ENCODE measurements around the gene RNF11. TPM values are rescaled to one million over a fixed set of nuclear protein-coding genes. Genes with fewer than 3 reads are reported as not detected.

RNF11 gene
- total RNA-seq, 1 experiment from 2014 or later: 55.8 TPM

DNA sequence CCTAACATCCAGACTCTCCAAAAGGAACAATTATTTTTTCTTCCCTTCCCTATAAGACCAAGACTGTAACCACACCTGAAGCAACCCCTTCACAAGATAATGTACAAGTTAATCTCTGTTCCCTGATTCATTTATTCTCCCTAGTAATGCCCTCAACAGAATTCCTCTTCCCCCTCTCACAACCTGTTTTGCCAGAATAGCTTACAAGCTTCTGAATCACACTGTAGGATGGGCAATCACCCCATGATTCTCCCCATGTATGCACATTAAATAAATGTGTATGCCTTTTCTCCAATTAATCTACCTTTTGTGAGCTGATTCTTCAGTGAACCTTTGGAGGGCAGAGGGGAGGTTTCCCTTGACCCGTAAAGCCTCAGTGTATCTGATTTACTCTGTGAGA lies 20.9 kb upstream of the RNF11 start:
- no peaks in the 10 kb centered on the region for H4K20me1 ChIP-seq (ENCODE audit: control insufficient read depth, insufficient read depth, insufficient read length)
- Mint-ChIP-seq H3K27me3 (ENCODE audit: low read depth) (no peaks in the 10 kb centered on the region; the same call in 1 of the 2 replicates), H3K9me3 (no peaks in the 10 kb centered on the region), H3K36me3 (ENCODE audit: insufficient read depth in 1 of 3, low read depth in 3 of 3) (no peaks in the 10 kb centered on the region), H3K4me3 (no peak overlapping the region), H3K27ac (no peak overlapping the region; a peak in 1 of 7 replicates), H3K4me1 (peaks cover 0 to 1% of the 10 kb centered on the region in 2 experiments; a peak in 1 of 4 replicates)
- H3K18ac ChIP-seq (ENCODE audit: insufficient read length, low read depth, low read length): no peak overlapping the region
- no peak overlapping the region for H3K4ac ChIP-seq (ENCODE audit: low read depth, low read length)
- no peak overlapping the region for H4K5ac ChIP-seq (ENCODE audit: insufficient read length, low read depth, low read length)
- no peak overlapping the region for H3K56ac ChIP-seq (ENCODE audit: insufficient read length, low read depth, low read length)
- no peaks in the 10 kb centered on the region for H3K79me1 ChIP-seq (ENCODE audit: insufficient read depth, low read depth, low read length, poor library complexity, severe bottlenecking)
- H2BK15ac ChIP-seq (ENCODE audit: low read depth, low read length): no peak overlapping the region
- no peak overlapping the region for H3K4me2 ChIP-seq (ENCODE audit: insufficient read depth, insufficient read length, low read length)
- H4K8ac ChIP-seq (replicated peaks; ENCODE audit: insufficient read length, low read depth, low read length): no peak overlapping the region
- no peak overlapping the region for H3T11ph ChIP-seq (ENCODE audit: low read length)
- H2AFZ ChIP-seq (ENCODE audit: low read length): no peak overlapping the region
- no peak overlapping the region for H3K23ac ChIP-seq (ENCODE audit: insufficient read length, low read depth, low read length)
- H3K9ac ChIP-seq (ENCODE audit: extremely low read depth, insufficient read length, low read length): no peak overlapping the region
- H2BK12ac ChIP-seq (ENCODE audit: insufficient read length, low read depth, low read length): no peak overlapping the region
- no peak overlapping the region for H3K27ac ChIP-seq (ENCODE audit: insufficient read length, low read depth, low read length)
- WGBS (ENCODE audit: extremely low coverage, insufficient read length, low lambda C conversion rate): no CpG with 5 or more reads among the region's 1 CpG
- no peak overlapping the region for H4K91ac ChIP-seq (ENCODE audit: insufficient read length, low read depth, low read length)
- no peaks in the 10 kb centered on the region for H3K9me3 ChIP-seq (ENCODE audit: control insufficient read depth, low read depth, low read length)
- H2AK5ac ChIP-seq (ENCODE audit: insufficient read length, low read length): no peak overlapping the region
- H3K14ac ChIP-seq (ENCODE audit: insufficient read depth, low read length): no peak overlapping the region
- no peak overlapping the region for H2BK5ac ChIP-seq (ENCODE audit: insufficient read length, low read length)
- no peaks in the 10 kb centered on the region for H3K23me2 ChIP-seq (ENCODE audit: insufficient read length, low read depth, low read length, poor library complexity, severe bottlenecking)
- H3K79me2 ChIP-seq (ENCODE audit: insufficient read depth, low read length): no peaks in the 10 kb centered on the region
- DNase-seq: no peak
- TF ChIP-seq, protein P1, sequence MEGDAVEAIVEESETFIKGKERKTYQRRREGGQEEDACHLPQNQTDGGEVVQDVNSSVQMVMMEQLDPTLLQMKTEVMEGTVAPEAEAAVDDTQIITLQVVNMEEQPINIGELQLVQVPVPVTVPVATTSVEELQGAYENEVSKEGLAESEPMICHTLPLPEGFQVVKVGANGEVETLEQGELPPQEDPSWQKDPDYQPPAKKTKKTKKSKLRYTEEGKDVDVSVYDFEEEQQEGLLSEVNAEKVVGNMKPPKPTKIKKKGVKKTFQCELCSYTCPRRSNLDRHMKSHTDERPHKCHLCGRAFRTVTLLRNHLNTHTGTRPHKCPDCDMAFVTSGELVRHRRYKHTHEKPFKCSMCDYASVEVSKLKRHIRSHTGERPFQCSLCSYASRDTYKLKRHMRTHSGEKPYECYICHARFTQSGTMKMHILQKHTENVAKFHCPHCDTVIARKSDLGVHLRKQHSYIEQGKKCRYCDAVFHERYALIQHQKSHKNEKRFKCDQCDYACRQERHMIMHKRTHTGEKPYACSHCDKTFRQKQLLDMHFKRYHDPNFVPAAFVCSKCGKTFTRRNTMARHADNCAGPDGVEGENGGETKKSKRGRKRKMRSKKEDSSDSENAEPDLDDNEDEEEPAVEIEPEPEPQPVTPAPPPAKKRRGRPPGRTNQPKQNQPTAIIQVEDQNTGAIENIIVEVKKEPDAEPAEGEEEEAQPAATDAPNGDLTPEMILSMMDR (conservative IDR thresholded peaks at IDR 0.05): no peak
- H2BK20ac ChIP-seq (ENCODE audit: low read depth, low read length, poor library complexity, severe bottlenecking): no peak overlapping the region
- H3K4me1 ChIP-seq (ENCODE audit: insufficient read depth, low read length): no peaks in the 10 kb centered on the region
- no peak overlapping the region for H2BK120ac ChIP-seq (ENCODE audit: low read depth, low read length, poor library complexity, severe bottlenecking)
- H3K27me3 ChIP-seq (ENCODE audit: insufficient read depth, low read length): no peaks in the 10 kb centered on the region

Measured in H9 (cell line).